ENCODE data around the gene RMRP.

RMRP gene

DNA sequence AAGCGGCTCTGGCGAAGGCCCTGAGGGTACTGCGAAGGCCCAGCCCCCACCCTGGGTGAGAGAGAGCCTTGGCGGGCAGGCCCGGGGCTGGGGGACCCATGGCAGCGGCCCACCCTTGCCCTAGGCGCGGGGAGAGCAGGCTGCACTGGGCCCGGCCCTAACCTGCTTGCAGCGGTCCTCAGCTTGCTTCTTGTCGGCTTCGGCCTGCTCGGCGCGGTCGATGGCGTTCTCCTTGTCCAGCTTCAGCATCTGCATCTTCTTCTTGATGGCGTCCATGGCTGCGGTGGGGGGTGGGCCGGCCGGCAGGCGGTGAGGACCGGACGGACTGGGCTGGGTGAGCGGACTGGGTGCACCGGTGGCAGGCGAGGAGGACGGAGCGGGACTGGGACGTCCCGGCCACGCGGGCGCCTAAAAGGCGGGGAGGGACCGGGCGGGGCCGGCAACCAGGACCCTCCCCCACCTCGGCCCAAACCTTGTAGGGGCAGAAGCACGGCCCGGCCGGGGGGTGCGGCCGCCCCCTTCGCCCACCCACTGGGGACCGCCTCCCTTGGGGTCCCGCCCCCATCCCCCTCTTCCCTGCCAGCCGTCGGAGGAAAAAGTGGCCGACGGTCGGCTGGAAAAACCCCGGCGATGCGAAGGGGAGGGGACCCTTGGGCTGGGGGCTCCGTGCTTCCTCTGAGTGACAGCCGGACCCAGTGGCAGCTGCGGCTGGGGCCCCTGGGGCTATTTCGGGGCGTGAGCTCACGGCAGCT lies 31.9 kb upstream of the RMRP start, which contains the start of gene TPM2:
Gene TPM2 (minus strand): TSS at position 384 of the 752 bp plus-strand sequence. CDS start 108 bp downstream, at position 276.
- no peaks in the 10 kb centered on the region for H3K9me3 ChIP-seq (ENCODE audit: low read depth, low read length)
- TF ChIP-seq EZH2 (IDR thresholded peaks at IDR 0.05) (no peak), POLR2AphosphoS5 (IDR thresholded peaks at IDR 0.05; ENCODE audit: borderline replicate concordance, low read depth, low read length) (peak; percentile 90), FOXP2 (optimal IDR thresholded peaks at IDR 0.05; ENCODE audit: control extremely low read depth, extremely low read length, insufficient read depth) (no peak)
- peak within 1 kb of the TSS; percentile 81 for H3K27ac ChIP-seq
- no peak for DNase-seq (ENCODE audit: low read depth, low spot score)
- H3K4me3 ChIP-seq: peak within 1 kb of the TSS; percentile 96
- peak within 1 kb of the TSS; percentile 90 for H3K9ac ChIP-seq (ENCODE audit: insufficient read length)
- peaks cover 4% of the 10 kb centered on the region; the same call in 1 of the 2 replicates for H3K36me3 ChIP-seq (ENCODE audit: insufficient read depth, low read length)

DNA sequence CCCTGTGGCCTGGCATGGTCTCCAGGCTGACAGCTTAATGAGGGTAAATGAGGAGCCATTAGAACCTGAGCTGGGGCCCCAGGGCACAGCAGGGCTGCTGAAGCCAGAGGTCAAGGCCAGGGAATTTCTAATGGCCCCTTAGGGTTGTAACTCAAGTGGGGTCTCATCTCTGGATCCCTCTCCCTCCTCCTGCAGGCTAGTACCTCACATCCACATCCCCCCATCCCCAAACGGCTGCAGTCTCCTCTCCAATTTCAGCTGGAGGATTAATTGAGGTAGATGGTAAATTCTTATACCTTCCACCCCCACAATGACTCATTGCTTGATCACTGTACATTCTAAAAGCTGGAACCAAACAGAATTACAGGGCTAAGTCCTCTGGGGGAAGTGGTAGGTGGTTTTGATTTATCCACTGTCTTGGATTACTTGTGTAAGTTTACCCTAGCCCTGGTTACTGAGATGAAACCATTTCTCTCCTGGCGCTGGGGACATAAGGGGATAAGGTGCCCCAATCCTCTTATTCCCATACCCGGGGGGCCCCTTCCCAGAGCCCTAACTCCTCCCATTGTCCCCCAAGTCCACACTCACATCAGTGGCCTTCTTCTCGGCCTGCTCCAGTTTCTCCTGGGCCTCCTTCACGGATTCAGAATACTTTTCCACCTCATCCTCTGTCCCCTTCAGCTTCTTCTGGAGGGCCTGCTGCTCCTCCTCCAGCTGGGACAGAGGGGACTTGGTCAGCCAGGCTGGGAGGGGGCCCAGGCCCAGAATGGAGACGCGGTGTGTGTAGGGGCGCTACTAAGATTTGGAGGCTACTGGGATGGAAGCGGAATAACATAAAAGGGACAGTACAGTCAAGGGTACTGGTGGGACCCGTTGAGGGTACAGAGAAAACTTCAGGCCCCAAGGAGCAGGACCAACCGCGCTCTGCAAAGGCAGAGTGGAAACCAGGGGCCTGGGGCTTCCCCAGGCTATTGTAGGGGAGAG lies 31.0 kb upstream of the RMRP start:
- no peak for TF ChIP-seq FOXP2 (optimal IDR thresholded peaks at IDR 0.05; ENCODE audit: control extremely low read depth, extremely low read length, insufficient read depth)
- no peak for TF ChIP-seq POLR2AphosphoS5 (IDR thresholded peaks at IDR 0.05; ENCODE audit: borderline replicate concordance, low read depth, low read length)
- no peak for TF ChIP-seq EZH2 (IDR thresholded peaks at IDR 0.05)
- peak overlapping the region; percentile 49 for H3K9ac ChIP-seq (ENCODE audit: insufficient read length)
- H3K36me3 ChIP-seq (ENCODE audit: insufficient read depth, low read length): peaks cover 13% of the 10 kb centered on the region; the same call in 1 of the 2 replicates
- H3K9me3 ChIP-seq (ENCODE audit: low read depth, low read length): no peaks in the 10 kb centered on the region
- peak overlapping the region; percentile 49; the same call in 1 of the 2 replicates for H3K27ac ChIP-seq
- no peak for DNase-seq (ENCODE audit: low read depth, low spot score)
- peak overlapping the region; percentile 96 for H3K4me3 ChIP-seq

DNA sequence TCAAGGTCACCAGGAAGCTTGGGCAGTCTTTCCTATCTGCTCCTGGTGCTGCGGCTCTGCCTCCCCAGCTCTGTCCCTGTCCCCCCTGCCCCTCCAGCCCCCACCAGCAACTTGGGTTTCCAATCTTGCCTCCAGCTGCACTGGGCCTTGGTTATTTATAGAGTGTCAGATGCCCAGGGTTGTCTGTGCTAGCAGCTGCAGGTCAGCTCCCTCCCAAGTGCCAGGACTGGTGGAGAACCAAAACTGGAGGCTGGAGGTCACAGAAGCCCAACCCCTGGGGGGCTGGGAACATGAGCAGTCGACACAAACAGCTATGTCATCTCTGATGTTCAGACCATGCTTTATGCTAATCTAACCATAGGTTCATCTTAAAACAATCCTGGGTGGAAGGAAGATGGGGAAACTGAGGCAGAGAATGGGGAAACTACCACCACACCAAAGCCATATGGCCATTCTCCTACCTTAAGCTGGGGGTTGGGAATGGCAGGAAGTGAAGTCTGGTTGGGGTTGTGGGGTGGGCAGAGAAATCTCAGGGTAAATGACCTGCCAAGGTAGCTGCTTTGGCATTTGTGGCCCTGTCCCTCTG lies 30.2 kb upstream of the RMRP start:
- Histone ChIP-seq H3K4me3 (no peak overlapping the region), H3K27ac (no peak overlapping the region), H3K9ac (ENCODE audit: insufficient read length) (no peak overlapping the region), H3K9me3 (ENCODE audit: low read depth, low read length) (no peaks in the 10 kb centered on the region), H3K36me3 (ENCODE audit: insufficient read depth, low read length) (peaks cover 20% of the 10 kb centered on the region; the same call in 1 of the 2 replicates)
- no peak for DNase-seq (ENCODE audit: low read depth, low spot score)
- TF ChIP-seq FOXP2 (optimal IDR thresholded peaks at IDR 0.05; ENCODE audit: control extremely low read depth, extremely low read length, insufficient read depth): no peak
- no peak for TF ChIP-seq EZH2 (IDR thresholded peaks at IDR 0.05)
- TF ChIP-seq POLR2AphosphoS5 (IDR thresholded peaks at IDR 0.05; ENCODE audit: borderline replicate concordance, low read depth, low read length): no peak

DNA sequence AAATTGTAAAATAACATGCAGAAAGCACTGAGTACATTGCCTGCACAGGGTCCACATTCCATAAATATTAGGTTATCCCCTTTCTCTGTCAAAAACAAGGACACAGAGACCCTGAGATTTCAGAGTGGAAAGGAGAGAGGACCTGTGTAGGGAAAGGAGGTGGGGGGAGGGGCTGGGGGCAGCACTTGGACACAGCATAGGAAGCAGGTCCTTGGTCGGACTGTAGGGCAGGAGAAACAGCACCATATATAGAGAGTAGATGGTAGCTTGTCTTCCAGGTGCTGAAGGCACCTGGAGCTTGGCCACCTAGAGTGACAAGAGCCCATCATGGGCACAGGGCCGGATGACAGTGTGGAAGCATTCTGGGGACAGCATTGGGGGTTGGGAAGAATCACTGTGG lies 29.5 kb upstream of the RMRP start:
- H3K27ac ChIP-seq: peak overlapping the region; percentile 13; the same call in 1 of the 2 replicates
- TF ChIP-seq EZH2 (IDR thresholded peaks at IDR 0.05): no peak
- no peak for TF ChIP-seq FOXP2 (optimal IDR thresholded peaks at IDR 0.05; ENCODE audit: control extremely low read depth, extremely low read length, insufficient read depth)
- no peak for TF ChIP-seq POLR2AphosphoS5 (IDR thresholded peaks at IDR 0.05; ENCODE audit: borderline replicate concordance, low read depth, low read length)
- no peaks in the 10 kb centered on the region for H3K9me3 ChIP-seq (ENCODE audit: low read depth, low read length)
- H3K36me3 ChIP-seq (ENCODE audit: insufficient read depth, low read length): peaks cover 22% of the 10 kb centered on the region; the same call in 1 of the 2 replicates
- no peak overlapping the region for H3K9ac ChIP-seq (ENCODE audit: insufficient read length)
- DNase-seq (ENCODE audit: low read depth, low spot score): no peak
- H3K4me3 ChIP-seq: no peak overlapping the region

DNA sequence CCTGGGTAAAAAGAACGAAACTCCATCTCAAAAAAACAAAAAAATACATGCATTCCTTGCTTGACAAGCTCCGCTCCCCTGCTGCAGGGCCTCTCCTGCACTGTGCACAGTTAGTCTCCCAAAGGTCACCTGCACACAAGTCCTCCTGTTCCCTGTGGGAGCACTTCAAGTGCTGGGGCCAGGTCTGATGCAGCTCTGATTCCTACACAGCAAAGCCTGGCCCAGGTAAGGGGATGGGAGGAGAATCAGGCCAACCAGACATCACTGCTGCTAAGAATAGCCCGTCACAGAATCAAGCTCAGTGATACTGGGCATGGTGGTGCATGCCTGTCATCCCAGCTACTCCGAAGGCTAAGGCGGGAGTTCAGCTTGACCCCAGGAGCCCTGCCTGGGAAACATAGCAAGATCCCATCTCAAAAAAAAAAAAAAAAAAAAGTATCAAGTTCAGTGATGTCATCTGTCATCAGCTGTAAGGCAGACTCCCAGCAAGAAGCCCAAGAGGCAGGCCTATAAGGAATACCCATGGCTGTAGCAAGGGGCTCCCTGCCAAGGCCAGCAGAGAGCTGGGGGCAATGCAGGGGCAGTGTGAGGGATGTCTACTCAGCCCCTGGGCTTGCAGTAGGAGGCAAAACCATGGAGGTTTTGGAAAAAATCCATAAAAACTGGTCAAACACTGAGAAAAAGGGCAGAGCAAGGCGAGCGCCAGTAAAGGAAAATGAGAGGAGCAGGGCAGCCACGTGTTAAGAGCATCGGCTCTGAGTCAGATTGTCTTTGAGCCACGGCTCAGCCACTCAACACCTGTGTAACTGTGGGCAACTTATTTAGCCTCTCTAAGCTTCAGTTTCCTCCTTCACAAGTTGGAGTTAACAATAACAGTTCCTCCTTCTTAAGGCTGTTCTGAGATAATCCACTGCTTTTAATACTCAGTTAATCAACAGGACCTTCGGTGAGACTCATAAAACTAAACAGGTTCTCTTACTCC lies 28.7 kb upstream of the RMRP start:
- Histone ChIP-seq H3K36me3 (ENCODE audit: insufficient read depth, low read length) (peaks cover 22% of the 10 kb centered on the region; the same call in 1 of the 2 replicates), H3K9me3 (ENCODE audit: low read depth, low read length) (no peaks in the 10 kb centered on the region), H3K27ac (peak overlapping the region; percentile 13; the same call in 1 of the 2 replicates), H3K9ac (ENCODE audit: insufficient read length) (no peak overlapping the region), H3K4me3 (no peak overlapping the region)
- DNase-seq (ENCODE audit: low read depth, low spot score): no peak
- TF ChIP-seq EZH2 (IDR thresholded peaks at IDR 0.05) (no peak), POLR2AphosphoS5 (IDR thresholded peaks at IDR 0.05; ENCODE audit: borderline replicate concordance, low read depth, low read length) (no peak), FOXP2 (optimal IDR thresholded peaks at IDR 0.05; ENCODE audit: control extremely low read depth, extremely low read length, insufficient read depth) (no peak)

DNA sequence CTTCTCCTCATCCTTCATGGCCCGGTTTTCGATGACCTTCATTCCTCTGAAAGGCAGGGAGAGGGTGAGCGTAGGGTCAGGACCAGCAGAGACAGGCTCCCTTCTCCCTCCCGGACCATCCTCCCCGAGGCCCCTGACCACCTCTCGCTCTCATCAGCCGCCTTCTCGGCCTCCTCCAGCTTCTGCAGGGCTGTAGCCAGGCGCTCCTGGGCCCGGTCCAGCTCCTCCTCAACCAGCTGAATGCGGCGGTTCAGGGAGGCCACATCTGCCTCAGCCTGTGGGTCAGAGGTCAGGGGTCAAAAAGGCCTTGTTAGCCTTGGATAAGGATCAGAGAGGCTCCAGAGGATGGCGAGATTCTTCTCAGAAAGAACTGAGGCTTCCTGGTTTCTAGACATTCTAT lies 27.7 kb upstream of the RMRP start:
- no peak overlapping the region for H3K4me3 ChIP-seq
- TF ChIP-seq POLR2AphosphoS5 (IDR thresholded peaks at IDR 0.05; ENCODE audit: borderline replicate concordance, low read depth, low read length) (no peak), EZH2 (IDR thresholded peaks at IDR 0.05) (no peak)
- peaks cover 22% of the 10 kb centered on the region; the same call in 1 of the 2 replicates for H3K36me3 ChIP-seq (ENCODE audit: insufficient read depth, low read length)
- no peak for DNase-seq (ENCODE audit: low read depth, low spot score)
- H3K9me3 ChIP-seq (ENCODE audit: low read depth, low read length): no peaks in the 10 kb centered on the region
- H3K27ac ChIP-seq: no peak overlapping the region
- H3K9ac ChIP-seq (ENCODE audit: insufficient read length): no peak overlapping the region

DNA sequence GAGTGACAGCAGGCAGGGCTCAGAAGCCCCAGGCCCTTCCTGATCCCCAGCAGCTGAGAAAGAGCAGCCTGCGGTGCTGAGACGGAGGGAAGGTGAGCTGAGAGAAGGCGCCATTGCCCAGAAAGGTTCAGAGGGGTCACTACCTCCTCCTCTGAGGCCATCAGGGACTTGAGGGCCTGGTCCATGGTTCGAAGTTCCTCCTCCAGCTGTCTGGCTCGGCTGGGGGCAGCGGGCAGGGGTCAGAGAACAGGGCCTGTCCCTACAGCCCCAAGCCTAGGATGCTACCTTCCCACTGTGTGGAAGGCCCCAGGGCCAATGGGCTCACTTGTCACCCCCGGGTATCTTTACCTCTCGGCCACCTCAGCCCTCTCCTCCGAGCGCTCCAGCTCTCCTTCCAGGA lies 27.1 kb upstream of the RMRP start:
- Histone ChIP-seq H3K9me3 (ENCODE audit: low read depth, low read length) (no peaks in the 10 kb centered on the region), H3K4me3 (no peak overlapping the region), H3K36me3 (ENCODE audit: insufficient read depth, low read length) (peaks cover 22% of the 10 kb centered on the region; the same call in 1 of the 2 replicates), H3K9ac (ENCODE audit: insufficient read length) (no peak overlapping the region), H3K27ac (no peak overlapping the region)
- DNase-seq (ENCODE audit: low read depth, low spot score): no peak
- TF ChIP-seq FOXP2 (optimal IDR thresholded peaks at IDR 0.05; ENCODE audit: control extremely low read depth, extremely low read length, insufficient read depth) (no peak), EZH2 (IDR thresholded peaks at IDR 0.05) (no peak), POLR2AphosphoS5 (IDR thresholded peaks at IDR 0.05; ENCODE audit: borderline replicate concordance, low read depth, low read length) (no peak)

All from SK-N-MC (cell line).